HCEC 1CT (cell line): ENCODE results near the gene KCTD15.

Experiments
- DNase-seq: peaks from one replicate; pipeline ENCODE4 v3.0.0-alpha.2; 2017

KCTD15 gene

DNA sequence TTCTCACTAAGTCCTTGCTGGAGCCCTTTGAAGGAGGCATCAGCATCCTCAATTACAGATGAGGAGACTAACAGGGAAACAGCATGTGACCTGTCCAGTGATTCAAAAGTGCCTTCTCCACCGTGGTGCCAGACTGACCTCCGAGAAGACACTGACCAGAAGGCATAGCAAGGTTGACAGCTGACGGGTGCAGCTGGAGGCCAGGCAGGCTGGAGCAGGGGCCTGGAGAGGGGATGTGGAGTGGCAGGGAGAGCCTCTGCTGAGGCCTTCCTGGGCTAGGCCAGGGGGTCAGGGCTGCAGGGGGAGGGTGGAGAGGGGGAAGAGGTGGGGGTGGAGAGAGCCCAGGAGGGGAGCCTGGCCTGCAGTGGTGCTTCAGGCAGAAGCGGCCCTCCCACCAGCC lies 66.3 kb downstream of the KCTD15 start:
- no peak for DNase-seq

DNA sequence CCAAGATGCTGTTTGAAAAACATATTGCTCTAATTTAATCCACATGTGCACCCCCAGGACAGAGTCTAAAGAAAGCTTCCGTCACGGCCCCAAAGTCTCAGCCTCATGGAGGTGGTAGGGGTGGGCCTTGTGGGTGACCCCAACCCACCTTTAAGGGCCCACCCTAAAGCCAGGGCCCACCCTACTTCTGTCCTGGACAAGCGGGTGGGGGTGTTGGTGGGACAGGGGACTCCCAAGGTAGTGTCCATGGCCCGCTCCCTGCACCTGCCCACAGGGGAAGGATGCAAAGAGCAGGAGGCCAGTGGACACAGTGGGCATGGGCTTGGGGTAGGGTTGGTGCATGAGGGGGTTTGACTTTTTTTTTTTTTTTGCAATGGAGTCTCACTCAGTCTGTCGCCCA lies 66.8 kb downstream of the KCTD15 start:
- no peak for DNase-seq

DNA sequence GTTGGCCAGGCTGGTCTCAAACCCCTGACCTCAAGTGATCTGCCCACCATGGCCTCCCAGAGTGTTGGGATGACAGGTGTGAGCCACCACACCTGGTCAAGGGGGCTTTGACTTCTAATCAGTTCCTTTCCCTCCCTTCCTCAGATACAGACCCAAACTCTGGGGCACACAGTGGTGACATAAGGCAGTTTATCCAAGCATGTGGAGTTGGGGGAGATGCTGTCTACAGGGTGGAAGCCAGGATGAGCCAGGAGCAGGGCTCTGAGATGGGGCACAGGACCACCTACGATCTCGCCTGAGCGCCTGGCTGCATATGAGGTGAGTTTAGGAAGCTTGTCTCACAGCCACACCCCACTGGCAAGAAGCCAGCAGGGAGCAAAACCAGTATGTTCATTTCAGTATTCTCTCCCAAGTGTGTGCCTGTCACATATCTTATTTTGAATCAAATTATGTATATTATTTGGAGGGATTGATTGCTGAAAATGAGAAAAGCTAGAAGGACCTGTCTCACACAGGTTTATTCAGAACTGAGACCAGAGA lies 67.7 kb downstream of the KCTD15 start:
- DNase-seq: no peak

DNA sequence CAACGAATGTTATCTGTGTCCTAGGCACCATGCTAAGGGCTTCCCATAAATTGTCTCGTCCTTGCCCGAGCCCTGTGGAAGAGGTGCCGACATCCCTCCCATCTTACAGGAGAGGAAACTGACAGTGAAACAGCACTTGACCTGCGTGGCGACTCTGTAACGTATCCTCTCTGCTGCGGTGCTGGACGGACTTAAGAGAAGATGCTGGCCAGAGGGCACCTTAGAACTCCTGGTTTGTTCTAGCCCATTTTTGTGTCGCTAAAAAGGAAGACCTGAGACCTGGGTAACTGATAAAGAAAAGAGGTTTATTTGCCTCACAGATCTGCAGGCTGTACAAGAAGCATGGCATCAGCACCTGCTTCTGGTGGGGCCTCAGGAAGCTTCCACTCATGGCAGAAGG lies 68.6 kb downstream of the KCTD15 start:
- DNase-seq: no peak
